GM23248 (cell line): Measurements from ENCODE around the gene SSR3. TPM values are rescaled to one million over a fixed set of nuclear protein-coding genes. Genes with fewer than 3 reads are reported as not detected.

Source experiments
- DNase-seq: peaks from one replicate; pipeline ENCODE4 v3.0.0-alpha.2; 2015
- H2AFZ ChIP-seq: fragments of 200-600 bp; sonication (generic); 2 replicates; pipeline ENCODE4 v1.6.1; 2016; ENCODE audit warnings: antibody characterized with exemption
- H3F3A ChIP-seq: fragments of 200-600 bp; sonication (generic); 2 replicates; pipeline ENCODE4 v1.6.1; 2016; ENCODE audit warnings: mild to moderate bottlenecking, antibody characterized with exemption, mixed run types; ENCODE audit not compliant: insufficient read depth
- H3K27ac ChIP-seq: fragments of 200-600 bp; sonication (generic); 2 replicates; pipeline ENCODE4 v1.5.1; 2016; ENCODE audit warnings: mild to moderate bottlenecking
- H3K27me3 ChIP-seq: fragments of 200-600 bp; sonication (generic); replicated peaks from 2 replicates; pipeline ENCODE4 v1.6.1; 2016; ENCODE audit warnings: mild to moderate bottlenecking; ENCODE audit not compliant: insufficient read depth
- H3K36me3 ChIP-seq: fragments of 200-600 bp; sonication (generic); 2 replicates; pipeline ENCODE4 v1.6.1; 2016; ENCODE audit warnings: low read depth, mild to moderate bottlenecking
- H3K4me1 ChIP-seq: fragments of 200-600 bp; sonication (generic); 2 replicates; pipeline ENCODE4 v1.6.1; 2016; ENCODE audit warnings: mild to moderate bottlenecking; ENCODE audit not compliant: insufficient read depth
- H3K4me2 ChIP-seq: fragments of 200-600 bp; sonication (generic); one replicate; pipeline ENCODE4 v1.6.1; 2016; ENCODE audit warnings: mild to moderate bottlenecking; ENCODE audit not compliant: unreplicated experiment
- H3K4me3 ChIP-seq: fragments of 200-600 bp; sonication (generic); 2 replicates; pipeline ENCODE4 v1.5.1; 2016; ENCODE audit warnings: mild to moderate bottlenecking
- H3K79me2 ChIP-seq: fragments of 200-600 bp; sonication (generic); 2 replicates; pipeline ENCODE4 v1.6.1; 2016; ENCODE audit warnings: mild to moderate bottlenecking; ENCODE audit not compliant: insufficient read depth
- H3K9ac ChIP-seq: fragments of 200-600 bp; sonication (generic); 2 replicates; pipeline ENCODE4 v1.6.1; 2016; ENCODE audit warnings: mild to moderate bottlenecking
- H3K9me2 ChIP-seq: fragments of 200-600 bp; sonication (generic); 2 replicates; pipeline ENCODE4 v1.6.1; 2016; ENCODE audit warnings: mixed run types, mild to moderate bottlenecking, moderate library complexity; ENCODE audit not compliant: insufficient read depth
- H3K9me3 ChIP-seq: fragments of 200-600 bp; sonication (generic); one replicate; pipeline ENCODE4 v1.6.1; 2017; ENCODE audit warnings: low read depth
- H4K20me1 ChIP-seq: fragments of 200-600 bp; sonication (generic); 2 replicates; pipeline ENCODE4 v1.6.0; 2016; ENCODE audit not compliant: insufficient read depth
- EZH2 ChIP-seq: fragments of 200-600 bp; sonication (generic); IDR thresholded peaks from 2 replicates; pipeline ENCODE4 v1.6.1; 2018; ENCODE audit warnings: antibody characterized with exemption, mild to moderate bottlenecking; ENCODE audit not compliant: insufficient read depth, poor library complexity, severe bottlenecking
- EZH2phosphoT487 ChIP-seq: fragments of 200-600 bp; sonication (generic); IDR thresholded peaks from 2 replicates; pipeline ENCODE4 v1.6.1; 2018; ENCODE audit warnings: antibody characterized with exemption, moderate library complexity, mild to moderate bottlenecking, low read depth; ENCODE audit not compliant: insufficient read depth
- WGBS, 2 experiments: methylation state at CpG; one replicate each; pipeline ENCODE4 v1.1.6; 2015 to 2017; ENCODE audit warnings: low lambda C conversion rate in 2 of 2, low coverage in 1 of 2; ENCODE audit errors: missing lambda C conversion rate in 2 of 2; 5-methylcytosine and 5-hydroxymethylcytosine counted together
- in situ Hi-C: fragments of 300-500 bp; cut with MboI; formaldehyde crosslinking; loops from 2 replicates; pipeline ENCODE4 v1.15.0; 2020
- polyA plus RNA-seq: library from polyadenylated mRNA; unstranded; fragments of >200 nt; fragmentation: Nextera tagmentation; extraction: Ambion mirVana; gene quantifications from 2 replicates; pipeline ENCODE4 v1.2.1, GENCODE V29; 2016
- total RNA-seq: library from RNA; depleted of rRNA; stranded (reverse); fragments of >200 nt; shearing (Covaris generic); gene quantifications from 2 replicates; pipeline ENCODE4 v1.2.3, GENCODE V29; 2014

The SSR3 gene
- total and polyA plus RNA-seq, 2 experiments from 2014 or later, result 409 to 566 TPM

GRCh38 chr3:156586905-156587759 is 32.2 kb upstream of the SSR3 start:
- no peak overlapping the region for H3K9ac ChIP-seq
- H2AFZ ChIP-seq, result no peak overlapping the region
- no peaks in the 10 kb centered on the region for H3K79me2 ChIP-seq
- no peak overlapping the region for H3K27ac ChIP-seq
- no peak for TF ChIP-seq EZH2phosphoT487
- no peak for TF ChIP-seq EZH2
- H3K4me3 ChIP-seq, result no peak overlapping the region
- DNase-seq, result no peak
- H3K4me1 ChIP-seq, result no peaks in the 10 kb centered on the region
- H3K27me3 ChIP-seq, result no peaks in the 10 kb centered on the region
- no peaks in the 10 kb centered on the region for H3K36me3 ChIP-seq
- H3K4me2 ChIP-seq, result no peak overlapping the region
- H4K20me1 ChIP-seq, result no peaks in the 10 kb centered on the region
- in situ Hi-C loops, result no loop called here
- WGBS, 2 experiments, result 66 to 73% methylated on average over 5 of the region's 5 CpGs
- H3K9me3 ChIP-seq, result no peaks in the 10 kb centered on the region
- H3F3A ChIP-seq, result no peaks in the 10 kb centered on the region
- no peaks in the 10 kb centered on the region for H3K9me2 ChIP-seq

DNA sequence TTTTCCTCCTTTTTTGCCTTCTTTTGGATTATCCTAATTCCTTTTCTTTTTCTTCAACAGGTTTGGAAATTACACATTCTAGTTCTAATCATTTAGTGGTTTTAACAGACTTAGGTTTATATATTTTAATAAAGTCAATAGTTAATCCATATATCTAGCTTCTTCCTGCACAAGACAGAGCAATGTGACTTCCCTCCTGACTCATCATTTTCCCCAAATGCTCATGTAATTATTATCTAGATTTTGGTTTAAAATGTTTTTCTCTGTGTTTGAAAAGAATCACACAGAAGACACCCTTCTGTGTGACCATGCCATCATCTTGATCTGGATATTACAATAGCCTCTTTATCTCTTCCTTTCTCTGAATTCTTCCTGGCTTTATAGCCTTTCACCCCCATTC is 28.6 kb upstream of the SSR3 start:
- Histone ChIP-seq H3K4me2 (no peak overlapping the region), H3F3A (no peaks in the 10 kb centered on the region), H3K9me3 (no peaks in the 10 kb centered on the region), H3K36me3 (no peaks in the 10 kb centered on the region), H3K9ac (no peak overlapping the region), H3K27me3 (no peaks in the 10 kb centered on the region), H3K27ac (no peak overlapping the region), H3K79me2 (no peaks in the 10 kb centered on the region), H2AFZ (peak overlapping the region; percentile 21; the same call in 1 of the 2 replicates), H4K20me1 (no peaks in the 10 kb centered on the region), H3K9me2 (no peaks in the 10 kb centered on the region), H3K4me1 (peaks cover 2% of the 10 kb centered on the region; the same call in 1 of the 2 replicates), H3K4me3 (no peak overlapping the region)
- no peak for DNase-seq
- TF ChIP-seq EZH2 (no peak), EZH2phosphoT487 (no peak)
- in situ Hi-C loops, result no loop called here

GRCh38 chr3:156582532-156583183 is 27.7 kb upstream of the SSR3 start:
- TF ChIP-seq EZH2phosphoT487 (no peak), EZH2 (no peak)
- no peak overlapping the region for H3K27ac ChIP-seq
- H3K36me3 ChIP-seq, result no peaks in the 10 kb centered on the region
- in situ Hi-C loops, result no loop called here
- no peaks in the 10 kb centered on the region for H3K79me2 ChIP-seq
- no peaks in the 10 kb centered on the region for H3K9me2 ChIP-seq
- no peak overlapping the region for H3K9ac ChIP-seq
- no peaks in the 10 kb centered on the region for H3F3A ChIP-seq
- WGBS, 2 experiments, result 77 to 78% methylated on average over 4 of the region's 4 CpGs
- DNase-seq, result peak; percentile 21
- H4K20me1 ChIP-seq, result no peaks in the 10 kb centered on the region
- peaks cover 10% of the 10 kb centered on the region for H3K4me1 ChIP-seq
- H3K27me3 ChIP-seq, result no peaks in the 10 kb centered on the region
- no peak overlapping the region for H3K4me2 ChIP-seq
- no peak overlapping the region for H2AFZ ChIP-seq
- no peak overlapping the region for H3K4me3 ChIP-seq
- no peaks in the 10 kb centered on the region for H3K9me3 ChIP-seq

GRCh38 chr3:156581954-156582353 is 27.0 kb upstream of the SSR3 start:
- Histone ChIP-seq H3K9me2 (no peaks in the 10 kb centered on the region), H3K4me2 (no peak overlapping the region), H3K79me2 (no peaks in the 10 kb centered on the region), H3K9me3 (no peaks in the 10 kb centered on the region), H3K27ac (no peak overlapping the region), H4K20me1 (no peaks in the 10 kb centered on the region), H3K27me3 (no peaks in the 10 kb centered on the region), H3F3A (no peaks in the 10 kb centered on the region), H3K36me3 (no peaks in the 10 kb centered on the region), H2AFZ (no peak overlapping the region), H3K9ac (no peak overlapping the region), H3K4me3 (no peak overlapping the region), H3K4me1 (peaks cover 17% of the 10 kb centered on the region)
- no peak for TF ChIP-seq EZH2phosphoT487
- no peak for TF ChIP-seq EZH2
- DNase-seq, result no peak
- in situ Hi-C loops, result no loop called here
